H9 (cell line): ENCODE results near the gene GDI2. TPM values are rescaled to one million over a fixed set of nuclear protein-coding genes. Genes with fewer than 3 reads are reported as not detected.
A peak's percentile ranks its signal among the peaks of the same experiment; 100 is the strongest.

Experiments used
- DNase-seq: peaks from one replicate; pipeline ENCODE4 v3.0.0-alpha.2; 2017
- H2AFZ ChIP-seq: one replicate; pipeline ENCODE4 v1.6.1; 2013; ENCODE audit warnings: mild to moderate bottlenecking, low read length, control low read depth, moderate library complexity
- H2AK5ac ChIP-seq: 2 replicates; pipeline ENCODE4 v1.6.1; 2013; ENCODE audit warnings: low read length, control low read depth, mixed read lengths; ENCODE audit not compliant: insufficient read length
- H2BK120ac ChIP-seq: one replicate; pipeline ENCODE4 v1.6.1; 2013; ENCODE audit warnings: low read depth, mild to moderate bottlenecking, low read length, control low read depth, inconsistent platforms; ENCODE audit not compliant: poor library complexity, severe bottlenecking
- H2BK12ac ChIP-seq: 2 replicates; pipeline ENCODE4 v1.6.1; 2013; ENCODE audit warnings: low read length, control low read depth, mixed read lengths, low read depth; ENCODE audit not compliant: insufficient read length
- H2BK15ac ChIP-seq: 2 replicates; pipeline ENCODE4 v1.6.1; 2013; ENCODE audit warnings: low read depth, low read length, control low read depth
- H2BK20ac ChIP-seq: one replicate; pipeline ENCODE4 v1.6.1; 2013; ENCODE audit warnings: low read depth, mild to moderate bottlenecking, low read length, control low read depth, inconsistent platforms; ENCODE audit not compliant: poor library complexity, severe bottlenecking
- H2BK5ac ChIP-seq: 2 replicates; pipeline ENCODE4 v1.6.1; 2013; ENCODE audit warnings: low read length, control low read depth, mixed read lengths; ENCODE audit not compliant: insufficient read length
- H3K14ac ChIP-seq: 2 replicates; pipeline ENCODE4 v1.6.1; 2013; ENCODE audit warnings: low read length, control low read depth; ENCODE audit not compliant: insufficient read depth
- H3K18ac ChIP-seq: 2 replicates; pipeline ENCODE4 v1.6.1; 2013; ENCODE audit warnings: low read depth, mild to moderate bottlenecking, mixed read lengths, low read length, control low read depth; ENCODE audit not compliant: insufficient read length
- H3K23ac ChIP-seq: 2 replicates; pipeline ENCODE4 v1.6.1; 2013; ENCODE audit warnings: low read length, control low read depth, mixed read lengths, low read depth; ENCODE audit not compliant: insufficient read length
- H3K23me2 ChIP-seq: 2 replicates; pipeline ENCODE4 v1.6.1; 2013; ENCODE audit warnings: low read depth, mild to moderate bottlenecking, mixed read lengths, low read length, control low read depth; ENCODE audit not compliant: insufficient read length, poor library complexity, severe bottlenecking
- H3K27ac ChIP-seq: 2 replicates; pipeline ENCODE4 v1.5.1; 2013; ENCODE audit warnings: low read length, control low read depth, mixed read lengths, low read depth; ENCODE audit not compliant: insufficient read length
- H3K27me3 ChIP-seq: 2 replicates; pipeline ENCODE4 v1.6.1; 2013; ENCODE audit warnings: low read length, control low read depth, inconsistent platforms; ENCODE audit not compliant: insufficient read depth
- H3K4ac ChIP-seq: 2 replicates; pipeline ENCODE4 v1.6.1; 2013; ENCODE audit warnings: low read depth, mild to moderate bottlenecking, control low read depth, inconsistent platforms, low read length, moderate library complexity
- H3K4me1 ChIP-seq: 2 replicates; pipeline ENCODE4 v1.6.1; 2013; ENCODE audit warnings: low read length, control low read depth, inconsistent platforms; ENCODE audit not compliant: insufficient read depth
- H3K4me2 ChIP-seq: 2 replicates; pipeline ENCODE4 v1.6.1; 2013; ENCODE audit warnings: low read length, control low read depth, mixed read lengths; ENCODE audit not compliant: insufficient read length, insufficient read depth
- H3K56ac ChIP-seq: 2 replicates; pipeline ENCODE4 v1.6.1; 2013; ENCODE audit warnings: low read depth, mild to moderate bottlenecking, mixed read lengths, low read length, control low read depth; ENCODE audit not compliant: insufficient read length
- H3K79me1 ChIP-seq: 2 replicates; pipeline ENCODE4 v1.6.1; 2013; ENCODE audit warnings: low read depth, mild to moderate bottlenecking, moderate library complexity, low read length, control low read depth, inconsistent platforms; ENCODE audit not compliant: insufficient read depth, poor library complexity, severe bottlenecking
- H3K79me2 ChIP-seq: 2 replicates; pipeline ENCODE4 v1.6.1; 2013; ENCODE audit warnings: low read length, control low read depth, inconsistent platforms; ENCODE audit not compliant: insufficient read depth
- H3K9ac ChIP-seq: 2 replicates; pipeline ENCODE4 v1.6.1; 2013; ENCODE audit warnings: low read length, control low read depth, mixed read lengths; ENCODE audit not compliant: insufficient read length; ENCODE audit errors: extremely low read depth
- H3K9me3 ChIP-seq: one replicate; pipeline ENCODE4 v1.6.1; 2013; ENCODE audit warnings: low read depth, low read length, inconsistent platforms; ENCODE audit not compliant: control insufficient read depth
- H3T11ph ChIP-seq: one replicate; pipeline ENCODE4 v1.6.1; 2013; ENCODE audit warnings: mild to moderate bottlenecking, low read length, control low read depth, inconsistent platforms
- H4K20me1 ChIP-seq: one replicate; pipeline ENCODE4 v1.6.1; 2013; ENCODE audit not compliant: control insufficient read depth, insufficient read length, insufficient read depth
- H4K5ac ChIP-seq: 2 replicates; pipeline ENCODE4 v1.6.1; 2013; ENCODE audit warnings: low read depth, mild to moderate bottlenecking, mixed read lengths, low read length, control low read depth; ENCODE audit not compliant: insufficient read length
- H4K8ac ChIP-seq: replicated peaks from 2 replicates; pipeline ENCODE4 v1.6.1; 2013; ENCODE audit warnings: low read length, control low read depth, mixed read lengths, low read depth; ENCODE audit not compliant: insufficient read length
- H4K91ac ChIP-seq: 2 replicates; pipeline ENCODE4 v1.6.1; 2013; ENCODE audit warnings: low read depth, mild to moderate bottlenecking, moderate library complexity, mixed read lengths, low read length, control low read depth; ENCODE audit not compliant: insufficient read length
- H3K27ac Mint-ChIP-seq, 3 experiments: 2 replicates in 2 of 3; 3 replicates in 1 of 3; pipeline ENCODE4 v1.8.0; 2020 to 2021; ENCODE audit warnings: mixed read lengths in 3 of 3, mild to moderate bottlenecking in 1 of 3, moderate library complexity in 1 of 3
- H3K27me3 Mint-ChIP-seq: 2 replicates; pipeline ENCODE4 v1.8.0; 2021; ENCODE audit warnings: low read depth, mild to moderate bottlenecking, moderate library complexity, mixed read lengths
- H3K36me3 Mint-ChIP-seq, 3 experiments: 2 replicates in 2 of 3; 3 replicates in 1 of 3; pipeline ENCODE4 v1.8.0; 2020 to 2021; ENCODE audit warnings: low read depth in 3 of 3, mixed read lengths in 3 of 3; ENCODE audit not compliant: insufficient read depth in 1 of 3
- H3K4me1 Mint-ChIP-seq, 2 experiments: 2 replicates each; pipeline ENCODE4 v1.8.0; 2020; ENCODE audit warnings: mixed read lengths in 2 of 2
- H3K4me3 Mint-ChIP-seq, 2 experiments: 2 replicates in 1 of 2; 3 replicates in 1 of 2; pipeline ENCODE4 v1.8.0; 2020 to 2021; ENCODE audit warnings: mild to moderate bottlenecking in 2 of 2, mixed read lengths in 2 of 2, moderate library complexity in 1 of 2
- H3K9me3 Mint-ChIP-seq, 2 experiments: 2 replicates in 1 of 2; 3 replicates in 1 of 2; pipeline ENCODE4 v1.8.0; 2020; ENCODE audit warnings: mild to moderate bottlenecking in 2 of 2, mixed read lengths in 2 of 2, moderate library complexity in 1 of 2
- WGBS: extraction: QIAGEN DNeasy Blood & Tissue Kit; methylation state at CpG from one replicate; pipeline ENCODE4 v1.1.7; 2013; ENCODE audit warnings: missing lambda C conversion rate, low lambda C conversion rate, mixed read lengths; ENCODE audit not compliant: insufficient read length; ENCODE audit errors: extremely low coverage; 5-methylcytosine and 5-hydroxymethylcytosine counted together
- long read RNA-seq: library from polyadenylated mRNA; unstranded; transcript quantifications from one replicate; pipeline ENCODE4 v2.0.0, GENCODE V29; 2020
- total RNA-seq: library from RNA; stranded (reverse); gene quantifications from 2 replicates; pipeline ENCODE4 v1.2.1, GENCODE V29; 2021
- TF ChIP-seq, protein P1 (sequence below): fragments of 200-600 bp; sonication (generic); conservative IDR thresholded peaks from 3 replicates; pipeline ENCODE4 v1.8.0; 2021; ENCODE audit warnings: antibody characterized with exemption, mild to moderate bottlenecking

Gene GDI2
- 351 and 355 TPM in 2 replicates for total RNA-seq
- long read RNA-seq, transcript GDI2-203 (11 exons, 2,412 nt), result major isoform, 3,381 of 3,624 reads
- long read RNA-seq, transcript GDI2-202 (10 exons, 1,408 nt), result minor isoform, 62 of 3,624 reads
- long read RNA-seq, partial matches to known transcripts, result 66 of 3,624 reads
- long read RNA-seq, other reads (novel, unspliced or antisense), result 115 of 3,624 reads

DNA sequence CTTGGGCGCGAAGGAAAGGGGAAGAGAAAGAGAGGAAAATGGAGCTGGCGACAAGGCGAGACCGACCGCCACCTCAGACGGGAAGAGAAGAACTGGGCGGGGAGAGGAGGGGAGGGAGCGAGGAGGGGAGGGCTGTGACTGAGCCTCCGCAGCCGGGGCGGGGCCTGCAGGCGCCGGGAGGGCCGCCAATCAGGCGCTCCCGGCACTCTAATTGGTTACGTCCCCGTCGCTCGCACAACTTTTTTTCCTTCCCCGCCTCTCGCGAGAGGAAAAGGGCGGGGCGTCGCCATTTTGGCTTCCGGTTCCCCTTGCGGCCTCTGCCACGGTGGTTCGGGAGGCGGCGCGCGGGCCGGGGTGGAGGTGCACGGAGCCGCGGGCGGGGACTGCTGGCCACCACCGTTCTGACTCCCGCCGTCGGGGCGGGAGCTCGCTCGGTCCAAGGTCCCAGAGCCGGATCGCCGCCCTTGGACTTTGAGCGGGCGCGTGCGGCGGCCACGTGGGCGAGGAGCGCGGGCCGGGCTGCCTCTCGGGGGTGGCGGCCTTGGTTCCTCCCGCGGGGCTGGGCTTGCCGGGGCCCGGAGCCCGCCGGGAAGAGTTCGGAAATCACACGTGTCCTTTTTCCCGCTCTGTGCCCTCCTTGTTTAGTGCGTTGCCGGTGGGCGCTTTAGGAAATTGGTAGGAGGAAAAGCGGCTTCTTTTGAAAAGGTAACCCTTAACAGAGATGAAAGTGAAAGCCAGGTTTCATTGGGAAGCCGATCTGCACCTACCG lies at the start of gene GDI2:
TSS of gene GDI2 (minus strand) at position 94 of the 769 bp plus-strand sequence. CDS start 176 bp downstream, outside the sequence.
- H4K20me1 ChIP-seq, result no peaks in the 10 kb centered on the region
- H3K27ac ChIP-seq, result peak within 1 kb of the TSS; percentile 73
- H3K79me1 ChIP-seq, result no peaks in the 10 kb centered on the region
- peak within 1 kb of the TSS; percentile 79 for H3K4me2 ChIP-seq
- peak within 1 kb of the TSS; percentile 96 for H3K9ac ChIP-seq
- peaks cover 4% of the 10 kb centered on the region for H3K23me2 ChIP-seq
- H3K18ac ChIP-seq, result peak within 1 kb of the TSS; percentile 94
- H3K36me3 Mint-ChIP-seq, result peaks cover 10 to 16% (median 15%) of the 10 kb centered on the region in 3 experiments
- no peak within 1 kb of the TSS for H3T11ph ChIP-seq
- no peak within 1 kb of the TSS for H2AK5ac ChIP-seq
- TF ChIP-seq, protein P1, sequence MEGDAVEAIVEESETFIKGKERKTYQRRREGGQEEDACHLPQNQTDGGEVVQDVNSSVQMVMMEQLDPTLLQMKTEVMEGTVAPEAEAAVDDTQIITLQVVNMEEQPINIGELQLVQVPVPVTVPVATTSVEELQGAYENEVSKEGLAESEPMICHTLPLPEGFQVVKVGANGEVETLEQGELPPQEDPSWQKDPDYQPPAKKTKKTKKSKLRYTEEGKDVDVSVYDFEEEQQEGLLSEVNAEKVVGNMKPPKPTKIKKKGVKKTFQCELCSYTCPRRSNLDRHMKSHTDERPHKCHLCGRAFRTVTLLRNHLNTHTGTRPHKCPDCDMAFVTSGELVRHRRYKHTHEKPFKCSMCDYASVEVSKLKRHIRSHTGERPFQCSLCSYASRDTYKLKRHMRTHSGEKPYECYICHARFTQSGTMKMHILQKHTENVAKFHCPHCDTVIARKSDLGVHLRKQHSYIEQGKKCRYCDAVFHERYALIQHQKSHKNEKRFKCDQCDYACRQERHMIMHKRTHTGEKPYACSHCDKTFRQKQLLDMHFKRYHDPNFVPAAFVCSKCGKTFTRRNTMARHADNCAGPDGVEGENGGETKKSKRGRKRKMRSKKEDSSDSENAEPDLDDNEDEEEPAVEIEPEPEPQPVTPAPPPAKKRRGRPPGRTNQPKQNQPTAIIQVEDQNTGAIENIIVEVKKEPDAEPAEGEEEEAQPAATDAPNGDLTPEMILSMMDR, result no peak
- H2BK15ac ChIP-seq, result no peak within 1 kb of the TSS
- peak within 1 kb of the TSS; percentile 95 to 96 (median 95) for H3K27ac Mint-ChIP-seq
- peak within 1 kb of the TSS; percentile 74 to 92 for H3K4me3 Mint-ChIP-seq
- no peak within 1 kb of the TSS for H3K56ac ChIP-seq
- H3K4me1 Mint-ChIP-seq, result peaks cover 30 to 33% of the 10 kb centered on the region in 2 experiments
- H2BK20ac ChIP-seq, result no peak within 1 kb of the TSS
- peak; percentile 96 for DNase-seq
- H2BK5ac ChIP-seq, result no peak within 1 kb of the TSS
- H3K27me3 Mint-ChIP-seq, result no peaks in the 10 kb centered on the region; the same call in 1 of the 2 replicates
- no CpG with 5 or more reads among the region's 77 CpGs for WGBS
- no peak within 1 kb of the TSS for H4K91ac ChIP-seq
- no peaks in the 10 kb centered on the region for H3K4me1 ChIP-seq
- H2BK12ac ChIP-seq, result no peak within 1 kb of the TSS
- H3K79me2 ChIP-seq, result peaks cover 35% of the 10 kb centered on the region; the same call in 1 of the 2 replicates
- no peaks in the 10 kb centered on the region; a peak in 2 of 5 replicates for H3K9me3 Mint-ChIP-seq
- H4K5ac ChIP-seq, result no peak within 1 kb of the TSS
- no peak within 1 kb of the TSS; the same call in 1 of the 2 replicates for H3K4ac ChIP-seq
- H3K23ac ChIP-seq, result no peak within 1 kb of the TSS
- H4K8ac ChIP-seq, result no peak within 1 kb of the TSS
- H2BK120ac ChIP-seq, result no peak within 1 kb of the TSS
- no peak within 1 kb of the TSS for H2AFZ ChIP-seq
- no peaks in the 10 kb centered on the region for H3K27me3 ChIP-seq
- H3K9me3 ChIP-seq, result no peaks in the 10 kb centered on the region
- peak within 1 kb of the TSS; percentile 97 for H3K14ac ChIP-seq
